ENCODE data around the gene STPG4.
"Not testable (repeated sequence)": the region's sequence is repeated elsewhere in the genome, so short reads cannot be mapped to it uniquely, and the experiment has no call there.

The STPG4 gene

DNA sequence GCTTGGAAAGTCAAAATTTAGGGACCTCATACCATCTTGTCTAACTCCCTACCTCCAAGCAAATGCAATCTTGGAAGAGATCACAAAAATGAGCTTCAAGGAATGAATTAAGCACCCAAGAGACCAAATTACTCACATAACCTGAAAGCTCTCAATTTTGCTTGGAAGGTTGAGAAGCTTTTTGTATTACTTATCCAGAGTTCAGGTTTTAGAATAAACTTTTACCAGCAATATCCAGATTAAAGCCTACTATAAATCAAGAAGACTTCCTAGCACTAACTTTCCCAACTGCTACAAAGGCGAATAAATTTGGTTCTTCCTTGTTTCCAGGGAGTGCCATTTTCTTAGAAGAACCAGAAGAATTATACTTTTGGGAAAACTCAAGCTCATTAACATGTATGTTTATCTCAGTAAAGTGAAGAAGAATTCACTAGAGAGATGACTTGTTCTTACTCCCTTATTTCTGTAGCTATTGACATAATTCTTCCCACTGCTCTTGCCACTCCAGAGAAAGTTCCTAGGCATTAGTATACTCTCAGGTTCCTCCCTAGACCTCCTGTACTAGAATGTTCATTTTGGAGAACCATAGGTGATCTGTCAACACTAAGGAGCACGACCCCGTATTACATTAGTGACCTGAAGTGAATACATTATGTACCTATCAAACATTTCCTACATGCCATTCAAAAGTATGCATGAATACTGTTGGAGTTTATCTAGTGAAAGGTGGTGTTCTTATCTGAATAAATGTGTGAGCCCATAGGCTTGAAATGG is 18.0 kb upstream of the STPG4 start:
- no peak for DNase-seq (ENCODE audit: low read depth in 2 of 2)

GRCh38 chr2:47172156-47172921 is 17.2 kb upstream of the STPG4 start:
- DNase-seq (ENCODE audit: low read depth in 2 of 2), result no peak

DNA sequence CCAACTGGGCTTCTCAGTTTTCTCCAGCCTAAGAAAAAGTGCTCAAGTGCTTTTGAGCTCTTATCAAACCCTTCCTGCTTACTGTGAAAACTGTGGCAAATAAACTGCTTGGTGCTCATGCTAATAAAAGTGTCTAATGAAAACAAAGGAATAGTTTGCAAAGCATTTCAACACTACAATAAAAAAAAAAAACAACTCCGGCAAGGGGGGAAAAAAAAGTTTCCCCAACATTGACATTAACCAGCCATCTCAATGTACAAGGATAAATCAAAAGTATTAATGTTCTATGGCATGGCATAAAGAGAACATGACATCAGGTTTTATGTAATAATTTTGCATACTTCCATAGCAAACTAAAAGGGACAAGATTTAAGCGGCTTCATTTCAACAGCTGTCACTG is 14.7 kb upstream of the STPG4 start:
- no peak for DNase-seq (ENCODE audit: low read depth in 2 of 2)

- not testable (repeated sequence) for DNase-seq (ENCODE audit: low read depth in 2 of 2)
Observed at GRCh38 chr2:47168895-47169294, 13.8 kb upstream of the STPG4 start.

GRCh38 chr2:47167149-47167548 is 12.0 kb upstream of the STPG4 start:
- no peak for DNase-seq (ENCODE audit: low read depth in 2 of 2)

GRCh38 chr2:47165001-47165555 is 10.0 kb upstream of the STPG4 start:
- no peak for DNase-seq (ENCODE audit: low read depth in 2 of 2)

- DNase-seq (ENCODE audit: low read depth in 2 of 2), result no peak
Observed at GRCh38 chr2:47162780-47163179, 7.7 kb upstream of the STPG4 start.

GRCh38 chr2:47161475-47161874 is 6.4 kb upstream of the STPG4 start:
- no peak for DNase-seq (ENCODE audit: low read depth in 2 of 2)

DNA sequence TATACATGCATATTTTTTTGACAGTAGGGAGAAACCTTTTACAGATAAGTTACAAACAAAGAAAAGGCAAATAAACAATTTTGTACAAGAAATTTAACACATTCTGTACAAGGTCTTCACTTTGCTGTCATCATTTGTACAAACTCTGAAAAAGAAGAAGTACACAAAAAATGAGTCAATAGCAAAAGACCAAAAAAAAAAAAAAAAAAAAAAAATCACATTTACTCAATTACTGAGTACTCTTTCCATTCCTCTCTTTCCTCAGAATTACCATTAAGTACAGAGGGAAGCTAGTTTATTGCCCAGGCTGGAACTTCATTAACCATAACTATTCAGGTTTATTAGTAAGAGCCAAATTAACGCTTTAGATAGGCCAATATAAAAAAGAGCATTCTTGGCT is 5.6 kb upstream of the STPG4 start:
- no peak for DNase-seq (ENCODE audit: low read depth in 2 of 2)

GRCh38 chr2:47160211-47160610 is 5.1 kb upstream of the STPG4 start:
- no peak for DNase-seq (ENCODE audit: low read depth in 2 of 2)

GRCh38 chr2:47159627-47160026 is 4.5 kb upstream of the STPG4 start:
- DNase-seq (ENCODE audit: low read depth in 2 of 2), result no peak

DNA sequence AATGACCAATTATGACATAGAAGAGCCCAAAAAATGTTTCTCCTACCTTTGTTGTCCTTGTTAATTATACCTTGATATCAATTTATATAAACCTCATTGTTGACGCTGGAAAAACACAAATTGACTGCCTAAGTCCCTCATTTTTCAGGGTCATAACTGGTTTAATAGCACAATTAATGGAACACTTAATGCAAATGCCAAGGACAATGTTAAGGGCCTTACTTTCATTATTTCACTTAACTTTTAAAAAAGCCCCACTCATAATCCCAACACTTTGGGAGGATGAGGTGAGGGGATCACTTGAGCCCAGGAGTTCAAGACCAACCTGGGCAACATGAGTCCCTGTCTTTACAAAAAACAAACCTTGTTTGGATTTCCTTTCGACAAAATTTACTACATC is 3.5 kb upstream of the STPG4 start:
- DNase-seq (ENCODE audit: low read depth in 2 of 2), result no peak

- DNase-seq (ENCODE audit: low read depth in 2 of 2), result no peak
Observed at GRCh38 chr2:47152803-47153202, 2.3 kb downstream of the STPG4 start.

DNA sequence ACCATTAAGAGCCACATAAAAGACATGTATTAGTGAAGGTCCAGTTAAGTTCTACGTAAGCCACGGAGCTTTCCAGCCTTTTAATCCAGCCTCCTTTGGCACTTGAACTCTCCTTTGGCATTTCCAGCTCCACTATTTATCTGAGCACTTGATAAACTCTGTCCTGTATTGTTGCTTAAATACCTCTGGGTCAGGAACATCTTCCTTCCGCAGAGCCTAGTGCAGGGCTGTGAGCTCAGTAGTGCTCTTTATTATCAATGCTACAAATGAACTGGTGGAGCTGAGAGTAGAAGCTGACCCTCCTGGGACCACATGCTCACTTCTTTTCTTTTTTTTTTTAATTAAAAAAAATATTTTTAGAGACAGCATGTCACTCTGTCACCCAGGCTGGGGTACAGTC is 4.9 kb downstream of the STPG4 start:
- no peak for DNase-seq (ENCODE audit: low read depth in 2 of 2)

DNA sequence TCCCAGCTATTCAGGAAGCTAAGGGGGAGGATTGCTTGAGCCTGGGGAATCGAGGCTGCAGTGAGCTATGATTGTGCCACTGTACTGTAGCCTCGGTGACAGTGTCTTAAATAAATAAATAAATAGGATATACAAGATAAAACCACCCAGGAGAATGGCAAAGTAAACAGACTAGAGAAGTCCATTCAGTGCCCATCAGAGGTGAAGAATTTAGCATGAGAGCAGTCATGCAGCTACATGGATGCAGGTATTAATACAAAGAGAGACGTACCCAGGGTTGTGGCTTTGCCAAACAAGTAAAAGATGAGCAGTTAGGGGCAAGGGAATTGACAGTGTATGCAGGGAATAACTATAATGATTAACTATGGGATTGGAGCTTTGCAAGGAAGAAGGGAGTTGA is 8.1 kb downstream of the STPG4 start:
- no peak for DNase-seq (ENCODE audit: low read depth in 2 of 2)

DNA sequence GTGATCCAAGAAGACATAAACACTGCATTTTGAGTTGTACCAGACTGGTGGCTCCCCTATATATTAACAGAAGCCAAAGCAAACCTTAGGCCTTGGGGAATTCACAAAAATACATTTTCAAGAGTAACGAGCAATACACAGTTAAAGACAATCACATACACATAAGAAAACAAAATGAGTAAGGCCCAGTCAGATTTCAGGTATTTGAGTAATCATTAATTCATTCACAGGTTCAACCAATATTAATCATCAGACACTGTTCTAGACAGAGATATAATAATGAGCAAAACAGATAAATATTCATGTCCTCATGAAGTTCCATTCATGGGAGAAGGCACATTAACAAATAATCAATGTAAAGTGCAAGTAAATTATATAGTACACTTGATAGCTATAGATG is 9.6 kb downstream of the STPG4 start:
- no peak for DNase-seq (ENCODE audit: low read depth in 2 of 2)

DNA sequence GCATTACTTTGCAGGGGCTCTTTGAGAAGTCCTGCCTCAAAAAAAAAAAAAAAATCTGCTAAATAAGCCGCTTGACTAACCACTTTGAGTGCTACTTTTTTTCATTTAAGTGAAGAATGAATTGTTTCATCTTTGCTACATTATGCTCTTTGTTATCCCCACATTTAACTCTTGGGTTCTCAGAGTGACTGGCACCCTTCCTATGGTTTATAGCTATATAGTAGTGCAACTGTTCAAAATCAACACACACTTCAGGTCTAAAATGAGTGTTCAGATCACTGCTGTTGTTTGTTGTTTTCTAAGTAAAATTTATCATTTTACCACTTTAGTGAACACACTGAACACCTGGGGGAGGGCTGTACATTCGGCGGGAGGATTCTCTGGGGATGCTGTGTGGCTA is 13.6 kb downstream of the STPG4 start:
- no peak for DNase-seq (ENCODE audit: low read depth in 2 of 2)

DNA sequence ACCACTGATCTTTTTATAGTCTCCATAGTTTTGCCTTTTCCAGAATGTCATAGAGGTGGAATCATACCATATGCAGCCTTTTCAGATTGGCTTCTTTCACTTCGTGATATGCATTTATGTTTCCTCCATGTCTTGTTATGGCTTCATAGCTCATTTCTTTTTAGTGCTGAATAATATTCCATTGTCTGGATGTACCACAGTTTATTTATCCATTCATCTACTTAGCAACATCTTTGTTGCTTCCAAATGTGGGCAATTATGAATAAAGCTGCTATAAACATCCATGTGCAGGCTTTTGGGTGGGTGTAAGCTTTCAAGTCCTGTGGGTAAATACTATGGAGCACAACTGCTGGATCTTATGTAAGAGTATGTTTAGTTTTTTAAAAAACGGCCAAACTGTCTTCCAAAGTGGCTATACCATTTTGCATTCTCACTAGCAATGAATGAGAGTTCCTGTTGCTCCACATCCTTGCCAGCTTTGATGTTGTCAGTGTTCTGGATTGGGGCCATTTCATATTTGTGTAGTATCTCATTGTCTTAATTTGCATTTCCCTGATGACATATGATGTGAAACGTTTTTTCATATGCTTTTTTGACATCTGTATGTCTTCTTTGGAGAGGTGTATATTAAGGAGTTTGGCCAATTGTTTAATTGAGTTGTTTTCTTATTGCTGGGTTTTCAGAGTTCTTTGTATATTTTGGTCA is 20.6 kb downstream of the STPG4 start:
- no peak for DNase-seq (ENCODE audit: low read depth in 2 of 2)

DNA sequence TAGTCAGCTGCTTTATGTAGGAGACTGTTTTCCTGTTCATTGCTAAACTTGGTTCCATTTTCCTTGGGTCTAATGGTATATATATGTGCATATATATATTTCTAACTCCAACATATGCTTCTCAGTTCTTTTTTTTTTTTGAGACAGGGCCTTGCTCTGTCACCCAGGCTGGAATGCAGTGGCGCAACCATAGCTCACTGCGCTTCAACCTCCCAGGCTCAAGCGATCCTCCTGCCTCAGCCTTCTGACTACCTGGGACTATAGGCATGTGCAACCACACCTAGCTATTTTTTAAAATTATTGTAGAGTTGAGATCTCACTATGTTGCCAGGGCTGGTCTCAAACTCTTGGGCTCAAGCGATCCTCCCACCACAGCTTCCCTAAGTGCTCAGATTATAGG is 22.1 kb downstream of the STPG4 start:
- DNase-seq (ENCODE audit: low read depth in 2 of 2), result no peak

DNA sequence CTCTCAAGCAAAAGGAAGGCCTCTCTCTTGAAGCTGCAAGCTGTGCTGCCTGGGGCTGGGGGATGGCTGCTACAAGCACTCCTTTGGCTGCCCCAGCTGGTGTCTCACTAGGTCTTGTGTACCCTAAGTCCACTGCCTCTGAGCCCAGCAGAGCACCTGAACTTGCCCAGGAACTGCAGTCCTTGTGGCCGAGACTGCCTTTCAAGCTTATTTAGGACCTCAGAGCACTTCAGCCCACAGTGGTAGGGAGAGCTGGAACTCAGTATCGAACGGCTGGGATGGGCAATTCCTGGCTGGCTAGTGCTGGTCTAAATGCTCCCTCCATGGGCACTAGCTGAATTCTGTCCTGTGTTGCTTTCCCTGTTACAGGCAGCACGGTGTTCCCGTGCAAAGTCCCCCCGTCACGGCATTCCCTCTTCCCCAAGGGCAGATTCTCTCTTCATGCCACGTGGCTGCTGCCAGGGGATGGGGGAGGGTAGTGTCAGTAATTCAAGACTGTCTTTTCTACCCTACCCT is 25.9 kb downstream of the STPG4 start:
- no peak for DNase-seq (ENCODE audit: low read depth in 2 of 2)

GRCh38 chr2:47128705-47129104 is 26.4 kb downstream of the STPG4 start:
- DNase-seq (ENCODE audit: low read depth in 2 of 2), result no peak

- no peak for DNase-seq (ENCODE audit: low read depth in 2 of 2)
Observed at GRCh38 chr2:47127862-47128543, 27.1 kb downstream of the STPG4 start.

Measured in stimulated activated CD8-positive, alpha-beta memory T cell treated with anti-CD3 and anti-CD28 coated beads, Interleukin-7, amount 100 ng/mL, for 1 hour (primary cell).